ENCODE data around the gene CISH. TPM values are rescaled to one million over a fixed set of nuclear protein-coding genes. Genes with fewer than 3 reads are reported as not detected.

The CISH gene
- total and polyA plus RNA-seq, 9 of the 15 experiments (the other 6 are each of a cell fraction or from before 2014, with no cell fraction given), result 1.7 to 47.7 (median 18.3) TPM

DNA sequence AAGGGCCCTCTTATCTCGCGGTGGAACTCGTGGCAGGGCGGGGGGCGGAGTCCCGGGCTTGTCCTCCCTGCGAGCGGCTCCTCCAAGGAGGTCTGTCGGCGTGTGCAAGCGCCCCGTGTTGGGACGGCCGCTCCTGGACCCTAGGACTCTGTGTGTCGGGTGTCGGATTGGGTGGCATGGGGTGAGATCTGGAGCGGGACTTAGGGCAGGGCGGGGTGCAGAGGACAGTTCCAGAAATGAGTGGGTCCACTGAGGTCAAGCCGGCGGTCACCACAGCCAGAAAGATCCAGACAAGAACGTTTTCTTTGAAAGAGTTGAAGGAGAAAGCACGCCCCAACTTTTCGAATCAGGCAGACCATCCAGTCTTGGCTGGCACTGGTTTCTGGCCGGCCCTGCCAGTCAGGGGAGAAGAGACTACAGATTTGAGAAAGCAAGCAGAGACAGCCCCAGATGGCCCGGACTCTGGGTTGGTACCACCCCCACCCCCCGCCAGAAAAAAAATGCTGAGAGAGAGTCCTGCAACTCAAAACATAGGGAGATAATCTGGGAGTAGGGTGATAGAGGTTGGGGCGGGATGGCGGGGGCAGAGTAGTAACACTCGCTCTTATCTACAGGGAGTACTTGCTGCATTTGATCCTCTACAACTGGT lies 784 bp upstream of the CISH start (continued):
- TF ChIP-seq, protein P1, sequence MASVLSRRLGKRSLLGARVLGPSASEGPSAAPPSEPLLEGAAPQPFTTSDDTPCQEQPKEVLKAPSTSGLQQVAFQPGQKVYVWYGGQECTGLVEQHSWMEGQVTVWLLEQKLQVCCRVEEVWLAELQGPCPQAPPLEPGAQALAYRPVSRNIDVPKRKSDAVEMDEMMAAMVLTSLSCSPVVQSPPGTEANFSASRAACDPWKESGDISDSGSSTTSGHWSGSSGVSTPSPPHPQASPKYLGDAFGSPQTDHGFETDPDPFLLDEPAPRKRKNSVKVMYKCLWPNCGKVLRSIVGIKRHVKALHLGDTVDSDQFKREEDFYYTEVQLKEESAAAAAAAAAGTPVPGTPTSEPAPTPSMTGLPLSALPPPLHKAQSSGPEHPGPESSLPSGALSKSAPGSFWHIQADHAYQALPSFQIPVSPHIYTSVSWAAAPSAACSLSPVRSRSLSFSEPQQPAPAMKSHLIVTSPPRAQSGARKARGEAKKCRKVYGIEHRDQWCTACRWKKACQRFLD (CRISPR knock-in tag; IDR thresholded peaks at IDR 0.05), result peak; percentile 82
- no peak for TF ChIP-seq JUNB (CRISPR knock-in tag; conservative IDR thresholded peaks at IDR 0.05)
- TF ChIP-seq EHMT2 (IDR thresholded peaks at IDR 0.05), result no peak
- peak; percentile 4; the same call in 1 of the 2 replicates for TF ChIP-seq SOX6 (IDR thresholded peaks at IDR 0.05)
- no peak for TF ChIP-seq HSF4 (CRISPR knock-in tag; IDR thresholded peaks at IDR 0.05; ENCODE audit: borderline replicate concordance)
- peak; percentile 33; the same call in 1 of the 2 replicates for TF ChIP-seq KLF16 (IDR thresholded peaks at IDR 0.05)
- TF ChIP-seq KDM1A (IDR thresholded peaks at IDR 0.05), result peak; percentile 69 to 70
- no peak for TF ChIP-seq ZNF253 (CRISPR knock-in tag; conservative IDR thresholded peaks at IDR 0.05)
- peak; percentile 41; the same call in 1 of the 2 replicates for TF ChIP-seq PHF8 (IDR thresholded peaks at IDR 0.05; ENCODE audit: borderline replicate concordance, low read length)
- peak; percentile 6; the same call in 1 of the 2 replicates for TF ChIP-seq CC2D1A (IDR thresholded peaks at IDR 0.05)
- peak; percentile 80 for TF ChIP-seq POLR2G (IDR thresholded peaks at IDR 0.05; ENCODE audit: low read depth, low read length)
- TF ChIP-seq MAZ (CRISPR knock-in tag; conservative IDR thresholded peaks at IDR 0.05 in 1 of 2, IDR thresholded peaks at IDR 0.05 in 1 of 2), result peak in 1 of 2 experiments; percentile 49; a peak in 1 of 4 replicates
- no peak for TF ChIP-seq LEF1 (IDR thresholded peaks at IDR 0.05)
- TF ChIP-seq, protein P2, sequence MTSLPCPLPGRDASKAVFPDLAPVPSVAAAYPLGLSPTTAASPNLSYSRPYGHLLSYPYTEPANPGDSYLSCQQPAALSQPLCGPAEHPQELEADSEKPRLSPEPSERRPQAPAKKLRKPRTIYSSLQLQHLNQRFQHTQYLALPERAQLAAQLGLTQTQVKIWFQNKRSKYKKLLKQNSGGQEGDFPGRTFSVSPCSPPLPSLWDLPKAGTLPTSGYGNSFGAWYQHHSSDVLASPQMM (CRISPR knock-in tag; IDR thresholded peaks at IDR 0.05), result no peak
- TF ChIP-seq ZSCAN32 (CRISPR knock-in tag; IDR thresholded peaks at IDR 0.05), result no peak
- TF ChIP-seq, protein P3, sequence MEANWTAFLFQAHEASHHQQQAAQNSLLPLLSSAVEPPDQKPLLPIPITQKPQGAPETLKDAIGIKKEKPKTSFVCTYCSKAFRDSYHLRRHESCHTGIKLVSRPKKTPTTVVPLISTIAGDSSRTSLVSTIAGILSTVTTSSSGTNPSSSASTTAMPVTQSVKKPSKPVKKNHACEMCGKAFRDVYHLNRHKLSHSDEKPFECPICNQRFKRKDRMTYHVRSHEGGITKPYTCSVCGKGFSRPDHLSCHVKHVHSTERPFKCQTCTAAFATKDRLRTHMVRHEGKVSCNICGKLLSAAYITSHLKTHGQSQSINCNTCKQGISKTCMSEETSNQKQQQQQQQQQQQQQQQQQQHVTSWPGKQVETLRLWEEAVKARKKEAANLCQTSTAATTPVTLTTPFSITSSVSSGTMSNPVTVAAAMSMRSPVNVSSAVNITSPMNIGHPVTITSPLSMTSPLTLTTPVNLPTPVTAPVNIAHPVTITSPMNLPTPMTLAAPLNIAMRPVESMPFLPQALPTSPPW (CRISPR knock-in tag; IDR thresholded peaks at IDR 0.05), result no peak; the same call in 1 of the 2 replicates

Data from K562 (cell line).